Neural progenitor cell (in vitro differentiated cells): ENCODE results near the gene DDX27. TPM values are rescaled to one million over a fixed set of nuclear protein-coding genes. Genes with fewer than 3 reads are reported as not detected.

ENCODE experiments used
- DNase-seq: peaks from one replicate; pipeline ENCODE4 v3.0.0-alpha.2; 2016; ENCODE audit warnings: low spot score
- H2AFZ ChIP-seq: fragments of 200-600 bp; sonication (generic); replicated peaks from 2 replicates; pipeline ENCODE4 v1.6.1; 2016; ENCODE audit warnings: antibody characterized with exemption
- H3F3A ChIP-seq: fragments of 200-600 bp; sonication (generic); 2 replicates; pipeline ENCODE4 v1.6.1; 2016; ENCODE audit warnings: antibody characterized with exemption, low read depth
- H3K27ac ChIP-seq: fragments of 200-600 bp; sonication (generic); 2 replicates; pipeline ENCODE4 v1.5.1; 2016; ENCODE audit warnings: mild to moderate bottlenecking
- H3K27me3 ChIP-seq: fragments of 200-600 bp; sonication (generic); 2 replicates; pipeline ENCODE4 v1.6.1; 2016; ENCODE audit warnings: mild to moderate bottlenecking, moderate library complexity
- H3K36me3 ChIP-seq: fragments of 200-600 bp; sonication (generic); 2 replicates; pipeline ENCODE4 v1.5.1; 2016
- H3K4me1 ChIP-seq: fragments of 200-600 bp; sonication (generic); 2 replicates; pipeline ENCODE4 v1.6.1; 2016; ENCODE audit warnings: mixed run types
- H3K4me2 ChIP-seq: fragments of 200-600 bp; sonication (generic); 2 replicates; pipeline ENCODE4 v1.6.1; 2016
- H3K4me3 ChIP-seq: fragments of 200-600 bp; sonication (generic); 2 replicates; pipeline ENCODE4 v1.5.1; 2016
- H3K79me2 ChIP-seq: fragments of 200-600 bp; sonication (generic); 2 replicates; pipeline ENCODE4 v1.6.1; 2016; ENCODE audit warnings: low read depth
- H3K9ac ChIP-seq: fragments of 200-600 bp; sonication (generic); 2 replicates; pipeline ENCODE4 v1.6.1; 2016
- H3K9me3 ChIP-seq: fragments of 200-600 bp; sonication (generic); 2 replicates; pipeline ENCODE4 v1.5.1; 2016; ENCODE audit warnings: low read depth
- H4K20me1 ChIP-seq: fragments of 200-600 bp; sonication (generic); 2 replicates; pipeline ENCODE4 v1.6.1; 2016; ENCODE audit warnings: low read depth
- H3K27ac Mint-ChIP-seq: 3 replicates; pipeline ENCODE4 v1.8.0; 2021; ENCODE audit warnings: mixed read lengths
- H3K27me3 Mint-ChIP-seq: 2 replicates; pipeline ENCODE4 v1.8.0; 2022; ENCODE audit warnings: low read depth, mild to moderate bottlenecking, inconsistent platforms, moderate library complexity, mixed read lengths; ENCODE audit not compliant: insufficient read depth
- H3K36me3 Mint-ChIP-seq: 3 replicates; pipeline ENCODE4 v1.8.0; 2021; ENCODE audit warnings: mixed read lengths
- H3K4me1 Mint-ChIP-seq: 3 replicates; pipeline ENCODE4 v1.8.0; 2021; ENCODE audit warnings: mixed read lengths
- H3K4me3 Mint-ChIP-seq: 3 replicates; pipeline ENCODE4 v1.8.0; 2021; ENCODE audit warnings: mild to moderate bottlenecking, moderate library complexity, mixed read lengths
- H3K9me3 Mint-ChIP-seq: 3 replicates; pipeline ENCODE4 v1.8.0; 2020; ENCODE audit warnings: mixed read lengths
- CTCF ChIP-seq: fragments of 200-600 bp; sonication (generic); IDR thresholded peaks from 2 replicates; pipeline ENCODE4 v1.5.1; 2017; ENCODE audit warnings: antibody characterized with exemption, mild to moderate bottlenecking
- EZH2 ChIP-seq: fragments of 200-600 bp; sonication (generic); IDR thresholded peaks from 2 replicates; pipeline ENCODE4 v1.6.1; 2017; ENCODE audit warnings: antibody characterized with exemption, mild to moderate bottlenecking, moderate library complexity
- EZH2phosphoT487 ChIP-seq: fragments of 200-600 bp; sonication (generic); IDR thresholded peaks from 2 replicates; pipeline ENCODE4 v1.6.1; 2017; ENCODE audit warnings: antibody characterized with exemption
- total RNA-seq: library from RNA; depleted of rRNA; stranded (reverse); fragments of >200 nt; gene quantifications from 2 replicates; pipeline ENCODE4 v1.2.3, GENCODE V29; 2015; ENCODE audit warnings: low replicate concordance

Gene DDX27
- total RNA-seq, 1 donor from 2014 or later: 27.3 TPM

- no peaks in the 10 kb centered on the region for H3F3A ChIP-seq
- Mint-ChIP-seq H3K27me3 (no peaks in the 10 kb centered on the region), H3K27ac (no peak overlapping the region), H3K9me3 (no peaks in the 10 kb centered on the region), H3K4me3 (no peak overlapping the region), H3K4me1 (no peaks in the 10 kb centered on the region), H3K36me3 (peaks cover 18% of the 10 kb centered on the region)
- H2AFZ ChIP-seq: no peak overlapping the region
- H3K9ac ChIP-seq: no peak overlapping the region
- H3K27me3 ChIP-seq: no peaks in the 10 kb centered on the region
- H3K4me3 ChIP-seq: no peak overlapping the region
- H3K36me3 ChIP-seq: no peaks in the 10 kb centered on the region
- no peaks in the 10 kb centered on the region for H3K4me1 ChIP-seq
- DNase-seq: no peak
- peaks cover 17% of the 10 kb centered on the region for H3K79me2 ChIP-seq
- no peaks in the 10 kb centered on the region for H3K9me3 ChIP-seq
- H3K4me2 ChIP-seq: no peak overlapping the region
- H4K20me1 ChIP-seq: no peaks in the 10 kb centered on the region
- no peak overlapping the region for H3K27ac ChIP-seq
- TF ChIP-seq EZH2phosphoT487: no peak
- no peak for TF ChIP-seq CTCF
- no peak for TF ChIP-seq EZH2
Measured at GRCh38 chr20:49262444-49262843, 43.2 kb downstream of the DDX27 start.

- Histone ChIP-seq H3K4me1 (no peaks in the 10 kb centered on the region), H2AFZ (no peak overlapping the region), H3K4me3 (no peak overlapping the region), H3K9me3 (no peaks in the 10 kb centered on the region), H3K27me3 (no peaks in the 10 kb centered on the region), H3K4me2 (no peak overlapping the region), H3K79me2 (peaks cover 41% of the 10 kb centered on the region), H4K20me1 (peaks cover 4% of the 10 kb centered on the region), H3F3A (no peaks in the 10 kb centered on the region), H3K9ac (no peak overlapping the region), H3K27ac (no peak overlapping the region), H3K36me3 (peaks cover 4% of the 10 kb centered on the region)
- DNase-seq: no peak
- TF ChIP-seq EZH2: no peak
- TF ChIP-seq CTCF: no peak
- TF ChIP-seq EZH2phosphoT487: no peak
- peaks cover 3% of the 10 kb centered on the region for H3K9me3 Mint-ChIP-seq
- H3K27ac Mint-ChIP-seq: no peak overlapping the region
- peaks cover 45% of the 10 kb centered on the region for H3K36me3 Mint-ChIP-seq
- no peak overlapping the region for H3K4me3 Mint-ChIP-seq
- peaks cover 2% of the 10 kb centered on the region for H3K27me3 Mint-ChIP-seq
- H3K4me1 Mint-ChIP-seq: peaks cover 3% of the 10 kb centered on the region
Measured at GRCh38 chr20:49267327-49267726, 48.1 kb downstream of the DDX27 start.

- peaks cover 3% of the 10 kb centered on the region for H3K9me3 Mint-ChIP-seq
- Histone ChIP-seq H4K20me1 (peaks cover 4% of the 10 kb centered on the region), H3K79me2 (peaks cover 41% of the 10 kb centered on the region), H3K4me3 (no peak overlapping the region), H3K27ac (no peak overlapping the region), H3F3A (no peaks in the 10 kb centered on the region), H3K9me3 (no peaks in the 10 kb centered on the region), H3K27me3 (no peaks in the 10 kb centered on the region), H2AFZ (no peak overlapping the region), H3K4me1 (no peaks in the 10 kb centered on the region), H3K4me2 (no peak overlapping the region), H3K9ac (no peak overlapping the region), H3K36me3 (peaks cover 4% of the 10 kb centered on the region)
- H3K4me3 Mint-ChIP-seq: no peak overlapping the region
- TF ChIP-seq EZH2phosphoT487 (no peak), EZH2 (no peak), CTCF (no peak)
- no peak overlapping the region for H3K27ac Mint-ChIP-seq
- no peak for DNase-seq
- peaks cover 3% of the 10 kb centered on the region for H3K4me1 Mint-ChIP-seq
- H3K36me3 Mint-ChIP-seq: peaks cover 43% of the 10 kb centered on the region
- peaks cover 2% of the 10 kb centered on the region for H3K27me3 Mint-ChIP-seq
Measured at GRCh38 chr20:49268600-49269365, 49.6 kb downstream of the DDX27 start.
